Activated naive CD4-positive, alpha-beta T cell treated with anti-CD3 and anti-CD28 coated beads, Interleukin-2, amount 50 U/mL, for 16 hours (primary cell): ENCODE data around the gene GRIA1.
"Not testable (repeated sequence)": the region's sequence is repeated elsewhere in the genome, so short reads cannot be mapped to it uniquely, and the experiment has no call there.

Experiments
- DNase-seq: peaks from one replicate; pipeline ENCODE4 v3.0.0-alpha.2; 2020

Gene GRIA1

DNA sequence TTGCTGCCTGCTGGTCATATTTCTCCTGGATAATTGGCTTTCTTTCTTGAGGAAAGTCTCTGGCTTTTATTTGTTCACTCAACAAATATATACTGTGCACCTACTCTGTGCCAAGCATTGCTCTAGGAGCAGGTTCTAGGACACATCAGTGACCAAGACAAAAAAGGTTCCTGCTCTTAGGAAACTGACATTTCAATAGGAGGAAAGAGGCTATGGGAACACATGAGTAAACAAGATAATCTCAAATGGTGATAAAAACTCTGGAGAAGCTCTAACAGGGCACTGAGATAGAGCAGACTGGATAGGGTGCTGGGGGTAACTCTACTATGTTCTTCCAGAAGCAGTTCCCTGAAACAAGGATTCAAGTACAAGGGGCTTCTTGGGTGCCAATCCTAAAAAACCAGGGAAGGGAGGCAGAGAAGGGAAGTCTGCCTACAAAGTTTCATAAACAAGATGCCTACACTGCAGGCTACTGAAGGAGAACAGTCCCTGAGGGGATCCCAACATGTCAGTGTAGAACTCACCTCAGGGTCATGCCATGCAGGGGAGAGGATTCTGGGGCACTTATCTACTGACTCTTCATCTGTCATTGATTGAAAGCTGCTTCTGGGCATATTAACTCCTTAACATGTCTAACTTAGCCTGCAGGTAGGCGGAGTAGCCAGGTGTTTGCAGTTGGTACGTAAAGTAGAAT lies 181.3 kb downstream of the GRIA1 start:
- DNase-seq, result no peak

- DNase-seq, result no peak
These were observed 182.0 kb downstream of the GRIA1 start for GRCh38 chr5:153672347-153673090.

GRCh38 chr5:153674356-153674755 lies 183.9 kb downstream of the GRIA1 start:
- no peak for DNase-seq

GRCh38 chr5:153676406-153676805 lies 185.9 kb downstream of the GRIA1 start:
- DNase-seq, result no peak

DNA sequence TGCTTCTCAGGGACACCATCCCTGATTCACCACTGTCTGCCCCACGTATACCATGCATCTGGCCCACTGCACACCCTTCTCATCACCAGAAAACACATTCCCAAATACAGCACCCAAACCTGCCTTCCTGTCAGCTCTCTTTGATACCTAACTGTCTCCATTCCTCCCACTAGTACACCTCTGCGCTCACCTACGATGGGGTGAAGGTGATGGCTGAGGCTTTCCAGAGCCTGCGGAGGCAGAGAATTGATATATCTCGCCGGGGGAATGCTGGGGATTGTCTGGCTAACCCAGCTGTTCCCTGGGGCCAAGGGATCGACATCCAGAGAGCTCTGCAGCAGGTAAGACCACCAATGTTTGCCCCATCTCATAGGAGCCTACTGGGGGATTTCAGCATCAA lies 186.4 kb downstream of the GRIA1 start:
- no peak for DNase-seq

DNA sequence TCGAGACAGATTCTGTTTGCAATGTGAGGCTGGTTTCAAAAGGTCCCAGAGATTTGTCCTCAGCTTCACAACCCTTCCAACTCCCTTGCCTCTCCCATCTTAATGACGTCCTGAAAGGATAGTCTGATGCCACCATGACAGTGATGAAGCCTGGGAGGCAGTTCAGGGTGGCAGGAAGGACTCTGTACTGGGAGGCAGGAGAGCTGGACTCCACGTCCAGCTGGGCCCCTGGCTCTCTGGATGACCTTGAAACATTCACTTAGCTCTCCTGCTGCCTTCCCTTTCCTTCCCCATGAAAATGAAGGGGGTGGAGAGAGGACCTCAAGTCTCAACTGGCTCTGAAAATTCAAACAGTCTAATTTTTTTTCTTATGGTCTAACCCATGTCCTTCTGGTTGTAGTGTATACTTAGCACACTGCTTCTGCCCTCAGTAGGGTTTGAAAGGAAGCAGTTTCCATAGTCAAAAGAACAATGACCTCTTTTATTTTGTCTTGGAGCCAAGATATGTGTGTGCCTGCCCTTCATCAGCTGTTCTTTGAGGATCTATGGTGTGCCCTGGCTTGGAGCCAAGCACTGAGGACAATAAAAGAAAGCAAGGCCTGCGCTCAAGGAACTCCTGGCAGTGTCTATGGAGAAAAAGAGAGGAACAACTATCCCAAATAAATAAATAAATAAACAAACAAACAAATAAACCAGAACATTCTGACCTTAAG lies 188.3 kb downstream of the GRIA1 start:
- DNase-seq, result no peak

GRCh38 chr5:153690236-153690635 lies 199.8 kb downstream of the GRIA1 start:
- DNase-seq, result no peak

DNA sequence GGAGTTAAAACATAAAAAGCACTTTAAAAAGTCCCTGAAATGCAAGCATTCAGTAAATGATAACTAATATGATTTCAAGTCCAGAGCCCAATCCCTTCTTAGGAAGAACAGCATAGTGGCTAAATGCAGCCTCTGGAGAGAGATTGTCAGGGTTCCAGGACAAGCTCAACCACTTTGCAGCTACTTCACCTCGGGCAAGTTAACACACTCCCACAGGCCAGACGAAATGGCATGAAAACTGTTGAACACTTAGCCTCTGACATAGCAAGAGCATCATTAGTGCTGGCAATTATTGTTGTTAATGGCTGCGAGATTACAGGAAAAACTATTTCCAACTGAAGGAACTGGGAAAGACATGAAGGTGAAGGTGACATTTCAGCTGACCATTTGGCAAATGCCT lies 205.8 kb downstream of the GRIA1 start:
- DNase-seq, result no peak

DNA sequence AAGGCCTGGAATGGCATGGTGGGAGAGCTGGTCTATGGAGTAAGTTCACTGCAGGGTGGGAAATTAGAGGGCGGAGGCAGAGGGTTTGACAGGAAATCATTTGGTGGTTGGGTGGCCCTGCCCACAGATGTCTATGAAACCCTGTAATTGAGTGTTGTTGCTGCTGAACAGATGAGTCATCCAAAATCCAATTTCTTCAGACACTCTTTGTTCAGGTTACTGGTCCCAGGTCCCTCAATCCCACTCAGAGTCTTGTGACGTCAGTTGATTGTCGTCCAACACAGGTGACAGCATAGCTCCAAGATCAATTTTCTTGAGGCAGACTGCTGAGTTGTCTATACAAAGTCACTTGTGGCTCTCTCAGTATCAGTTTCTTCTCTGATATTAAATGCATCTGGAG lies 208.6 kb downstream of the GRIA1 start:
- DNase-seq, result no peak

GRCh38 chr5:153700940-153701339 lies 210.5 kb downstream of the GRIA1 start:
- DNase-seq, result no peak

DNA sequence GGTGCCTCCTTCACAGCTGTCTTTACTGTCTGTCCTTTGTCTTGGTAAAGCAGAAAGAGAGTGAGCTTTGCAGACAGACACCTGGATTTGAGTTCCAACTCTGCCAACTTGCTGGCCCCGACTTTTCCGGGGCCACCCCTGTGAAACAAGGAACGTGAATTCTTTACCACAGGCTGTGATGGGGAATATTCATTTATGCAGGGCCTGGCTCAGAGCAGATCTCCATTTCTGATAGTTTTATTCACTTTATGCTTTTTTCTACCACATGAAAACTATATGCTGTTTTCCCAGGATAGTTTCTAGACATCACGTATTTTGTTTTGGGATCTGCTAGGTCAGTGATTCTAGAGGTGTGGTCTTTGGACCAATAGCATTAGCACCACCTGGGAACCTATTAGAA lies 211.8 kb downstream of the GRIA1 start:
- DNase-seq, result no peak

DNA sequence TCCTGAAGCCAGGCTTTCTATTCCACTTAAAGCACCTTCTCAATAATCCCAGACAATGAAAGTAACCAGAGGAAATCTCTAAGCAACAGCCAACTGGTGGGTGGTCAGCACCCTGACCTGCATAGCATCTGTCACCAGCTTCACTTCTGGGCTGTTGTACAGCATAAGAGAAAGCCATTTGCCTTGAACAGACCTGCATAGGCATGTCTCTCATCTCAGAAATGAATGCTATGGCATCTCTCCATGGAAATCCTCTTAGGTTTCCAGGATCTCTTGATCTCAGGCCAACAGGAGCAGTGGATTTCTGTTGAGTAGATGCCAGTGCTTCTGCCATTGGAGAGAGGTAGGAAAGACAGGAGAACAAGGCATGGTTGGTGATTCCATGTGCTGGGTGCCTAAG lies 213.6 kb downstream of the GRIA1 start:
- DNase-seq, result no peak

- no peak for DNase-seq
These were observed 217.2 kb downstream of the GRIA1 start for GRCh38 chr5:153707626-153708025.

GRCh38 chr5:153711755-153712154 lies 221.3 kb downstream of the GRIA1 start:
- DNase-seq, result no peak

DNA sequence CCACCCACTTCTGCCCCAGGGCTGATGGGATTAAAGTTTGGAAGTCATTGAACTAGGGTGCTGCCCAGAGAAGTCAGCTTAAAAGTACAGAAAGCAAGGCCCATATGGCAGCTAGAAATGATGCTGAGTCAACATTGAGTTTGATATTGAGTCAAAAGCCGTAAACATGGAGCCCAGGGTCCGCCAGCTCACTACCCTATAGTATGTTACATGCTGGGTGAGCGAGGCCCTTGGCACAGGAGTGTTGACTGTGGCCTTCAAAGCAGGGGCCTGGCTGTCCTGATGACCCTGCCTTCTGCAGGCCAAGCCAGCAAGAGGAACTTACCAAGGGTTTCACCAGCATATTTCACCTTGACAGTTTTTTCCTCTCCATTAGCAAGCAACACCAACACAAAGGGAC lies 222.5 kb downstream of the GRIA1 start:
- DNase-seq, result no peak

DNA sequence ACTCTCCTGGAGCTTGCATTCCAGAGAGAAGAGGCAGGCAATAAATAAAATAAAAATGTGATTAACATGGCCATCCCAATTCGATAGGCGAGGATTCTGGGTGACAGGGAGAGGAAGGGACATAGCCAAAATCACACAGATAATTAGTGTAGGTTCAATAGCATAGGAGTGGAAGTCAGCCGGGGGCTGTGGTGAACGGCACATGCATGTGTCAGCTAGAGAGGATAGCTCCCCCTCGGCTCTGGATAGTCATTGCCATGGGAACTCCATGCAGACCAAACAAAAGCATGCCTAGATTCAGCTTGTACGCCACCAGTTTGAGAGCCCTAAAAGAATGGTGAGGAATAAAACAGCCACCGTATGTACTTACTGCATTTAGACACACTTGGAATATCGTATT lies 223.5 kb downstream of the GRIA1 start:
- DNase-seq, result no peak

DNA sequence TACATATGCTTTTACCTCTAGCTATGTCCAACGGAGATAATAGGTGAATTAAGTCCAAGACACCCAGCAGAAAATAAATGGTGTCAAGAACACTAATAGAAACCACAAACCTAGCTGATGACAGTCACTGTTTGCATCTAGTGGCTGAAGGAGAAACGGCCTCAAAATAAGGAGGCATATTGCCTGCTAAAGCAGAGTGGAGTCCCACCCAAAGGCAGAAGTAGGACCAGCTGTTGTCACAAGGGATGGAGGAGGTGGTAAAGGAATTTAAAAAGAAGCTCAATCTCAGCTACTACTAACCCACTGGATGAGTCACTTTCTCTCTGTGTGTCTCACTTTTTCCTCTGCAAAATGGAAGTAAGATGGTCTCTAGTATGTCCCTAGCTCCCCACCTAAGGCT lies 224.3 kb downstream of the GRIA1 start:
- no peak for DNase-seq

- no peak for DNase-seq
These were observed 226.8 kb downstream of the GRIA1 start for GRCh38 chr5:153717287-153717686.

- no peak for DNase-seq
These were observed 228.2 kb downstream of the GRIA1 start for GRCh38 chr5:153718713-153719112.

DNA sequence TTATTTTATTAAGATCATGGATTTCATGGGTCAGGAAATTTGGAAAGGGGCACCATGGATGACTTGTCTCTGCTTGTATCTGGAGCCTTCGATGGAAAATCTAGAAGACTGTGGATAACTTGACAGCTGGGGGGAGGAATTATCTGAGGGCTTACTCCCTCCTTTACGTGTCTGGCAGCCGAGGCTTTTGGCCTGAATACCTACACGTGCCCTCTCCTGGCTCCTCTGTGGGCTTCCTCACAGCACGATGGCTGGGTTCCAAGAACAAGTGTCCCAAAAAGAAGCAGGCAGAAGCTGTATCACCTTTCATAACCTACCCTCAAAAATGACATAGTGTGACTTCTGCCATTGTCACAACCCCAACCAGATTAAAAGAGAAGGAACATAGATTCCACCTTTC lies 228.9 kb downstream of the GRIA1 start:
- no peak for DNase-seq

DNA sequence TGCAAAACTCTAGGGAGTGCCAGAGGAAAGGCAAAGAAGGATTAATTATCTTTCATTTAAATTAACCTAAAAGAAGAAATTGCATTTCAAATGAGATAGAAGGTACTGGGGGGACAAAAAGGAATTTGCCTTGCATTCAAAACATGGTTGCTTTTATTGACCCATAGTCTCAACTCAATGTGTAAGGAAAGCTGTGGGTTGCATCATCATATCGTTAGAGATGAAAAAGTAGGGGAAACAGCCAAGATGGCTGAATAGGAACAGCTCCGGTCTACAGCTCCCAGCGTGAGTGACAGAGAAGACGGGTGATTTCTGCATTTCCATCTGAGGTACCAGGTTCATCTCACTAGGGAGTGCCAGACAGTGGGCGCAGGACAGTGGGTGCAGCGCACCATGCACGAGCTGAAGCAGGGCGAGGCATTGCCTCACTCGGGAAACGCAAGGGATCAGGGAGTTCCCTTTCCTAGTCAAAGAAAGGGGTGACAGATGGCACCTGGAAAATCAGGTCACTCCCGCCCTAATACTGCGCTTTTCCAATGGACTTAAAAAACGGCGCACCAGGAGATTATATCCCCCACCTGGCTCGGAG lies 232.6 kb downstream of the GRIA1 start:
- DNase-seq, result not testable (repeated sequence)

- no peak for DNase-seq
These were observed 251.6 kb downstream of the GRIA1 start for GRCh38 chr5:153742060-153742459.

DNA sequence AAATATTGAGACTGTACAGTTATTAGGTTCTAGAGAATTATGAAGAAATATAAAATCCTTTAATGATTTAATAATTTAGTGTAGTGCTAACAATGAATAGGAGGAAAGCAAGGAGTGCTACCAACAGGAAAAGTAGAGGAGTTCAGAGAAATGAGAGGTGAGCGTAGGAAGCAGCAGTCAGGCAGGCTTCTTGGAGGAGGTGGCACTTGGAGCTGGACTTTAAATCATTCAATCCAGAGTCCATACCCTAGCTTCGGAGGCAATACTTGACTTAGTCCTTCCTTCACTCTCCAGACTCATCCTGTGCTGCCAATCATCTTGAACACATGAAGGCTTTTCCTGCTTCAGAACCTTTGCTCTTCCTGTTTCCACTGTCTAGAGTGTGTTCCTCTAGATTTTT lies 254.3 kb downstream of the GRIA1 start:
- DNase-seq, result no peak
